GM23338 (cell line): ENCODE results near the gene TOMM20L. TPM values are rescaled to one million over a fixed set of nuclear protein-coding genes. Genes with fewer than 3 reads are reported as not detected.

Source experiments
- ATAC-seq: fragments of 200-7000 bp; cut with Tn5 transposase; 3 replicates; pipeline ENCODE4 v1.9.1; 2020
- DNase-seq: peaks from one replicate; pipeline ENCODE4 v3.0.0-alpha.2; 2015; ENCODE audit warnings: low spot score
- H2AFZ ChIP-seq: fragments of 200-600 bp; sonication (generic); 2 replicates; pipeline ENCODE4 v1.8.0; 2016; ENCODE audit warnings: antibody characterized with exemption, mild to moderate bottlenecking, moderate library complexity
- H3F3A ChIP-seq: fragments of 200-600 bp; sonication (generic); replicated peaks from 2 replicates; pipeline ENCODE4 v1.8.0; 2017; ENCODE audit warnings: antibody characterized with exemption, mixed run types, low read depth
- H3K27ac ChIP-seq: fragments of 200-600 bp; sonication (generic); 2 replicates; pipeline ENCODE4 v1.6.1; 2016; ENCODE audit warnings: low read depth
- H3K27me3 ChIP-seq: fragments of 200-600 bp; sonication (generic); 2 replicates; pipeline ENCODE4 v1.8.0; 2016; ENCODE audit warnings: mild to moderate bottlenecking, mixed run types, moderate library complexity; ENCODE audit not compliant: insufficient read depth
- H3K36me3 ChIP-seq: fragments of 200-600 bp; sonication (generic); 2 replicates; pipeline ENCODE4 v1.8.0; 2016; ENCODE audit warnings: mild to moderate bottlenecking; ENCODE audit not compliant: insufficient read depth
- H3K4me1 ChIP-seq: fragments of 200-600 bp; sonication (generic); 2 replicates; pipeline ENCODE4 v1.8.0; 2016; ENCODE audit warnings: mild to moderate bottlenecking, moderate library complexity; ENCODE audit not compliant: insufficient read depth
- H3K4me2 ChIP-seq: fragments of 200-600 bp; sonication (generic); 2 replicates; pipeline ENCODE4 v1.7.1; 2017; ENCODE audit warnings: mixed run types
- H3K4me3 ChIP-seq: fragments of 200-600 bp; sonication (generic); 2 replicates; pipeline ENCODE4 v1.6.1; 2016; ENCODE audit warnings: mixed run types
- H3K79me2 ChIP-seq: fragments of 200-600 bp; sonication (generic); replicated peaks from 2 replicates; pipeline ENCODE4 v1.8.0; 2017; ENCODE audit warnings: mild to moderate bottlenecking; ENCODE audit not compliant: insufficient read depth
- H3K9me2 ChIP-seq: fragments of 200-600 bp; sonication (generic); 2 replicates; pipeline ENCODE4 v1.8.0; 2017; ENCODE audit not compliant: insufficient read depth
- H4K20me1 ChIP-seq: fragments of 200-600 bp; sonication (generic); replicated peaks from 2 replicates; pipeline ENCODE4 v1.8.0; 2017; ENCODE audit warnings: mild to moderate bottlenecking; ENCODE audit not compliant: insufficient read depth
- H3K27ac Mint-ChIP-seq: 2 replicates; pipeline ENCODE4 v1.8.0; 2020; ENCODE audit warnings: inconsistent platforms, mild to moderate bottlenecking, moderate library complexity, mixed read lengths
- H3K27me3 Mint-ChIP-seq: 3 replicates; pipeline ENCODE4 v1.8.0; 2022; ENCODE audit warnings: low read depth, mild to moderate bottlenecking, moderate library complexity, mixed read lengths, inconsistent platforms; ENCODE audit not compliant: insufficient read depth, poor library complexity
- H3K36me3 Mint-ChIP-seq: 3 replicates; pipeline ENCODE4 v1.8.0; 2021; ENCODE audit warnings: low read depth, mild to moderate bottlenecking, inconsistent platforms, moderate library complexity, mixed read lengths
- H3K4me1 Mint-ChIP-seq: 3 replicates; pipeline ENCODE4 v1.8.0; 2020; ENCODE audit warnings: mild to moderate bottlenecking, inconsistent platforms, mixed read lengths
- H3K4me3 Mint-ChIP-seq: 3 replicates; pipeline ENCODE4 v1.8.0; 2021; ENCODE audit warnings: moderate library complexity, mild to moderate bottlenecking, inconsistent platforms, mixed read lengths
- H3K9me3 Mint-ChIP-seq: 3 replicates; pipeline ENCODE4 v1.8.0; 2020; ENCODE audit warnings: moderate library complexity, mild to moderate bottlenecking, inconsistent platforms, mixed read lengths
- CREB1 ChIP-seq: fragments of 250-450 bp; sonication (Bioruptor Pico); IDR thresholded peaks from 2 replicates; pipeline ENCODE4 v1.5.0; 2020; ENCODE audit warnings: low read depth, mild to moderate bottlenecking, moderate library complexity
- CTCF ChIP-seq, 2 experiments: fragments of 200-600 bp in 1 of 2; sonication (generic) in 1 of 2; conservative IDR thresholded peaks; 2 replicates each; pipeline versions ENCODE4 v1.5.1 to v1.6.1; 2016 to 2017; ENCODE audit warnings: antibody characterized with exemption in 2 of 2, low read depth in 2 of 2, mild to moderate bottlenecking in 2 of 2, moderate library complexity in 1 of 2
- ETS1 ChIP-seq: IDR thresholded peaks from 2 replicates; pipeline ENCODE4 v1.6.1; 2016; ENCODE audit warnings: antibody characterized with exemption
- EZH2 ChIP-seq: fragments of 200-600 bp; sonication (generic); IDR thresholded peaks from one replicate; pipeline ENCODE4 v1.8.0; 2017; ENCODE audit warnings: antibody characterized with exemption, mild to moderate bottlenecking, low read depth; ENCODE audit not compliant: unreplicated experiment
- JUNB ChIP-seq: IDR thresholded peaks from one replicate; pipeline ENCODE4 v1.6.1; 2016; ENCODE audit warnings: antibody characterized with exemption; ENCODE audit not compliant: unreplicated experiment
- NANOG ChIP-seq: IDR thresholded peaks from 2 replicates; pipeline ENCODE4 v1.6.1; 2016; ENCODE audit warnings: antibody characterized with exemption, borderline replicate concordance
- ZNF331 ChIP-seq: fragments of 250-450 bp; sonication (Bioruptor Pico); IDR thresholded peaks from 2 replicates; pipeline ENCODE4 v1.5.0; 2020; ENCODE audit warnings: low read depth, mild to moderate bottlenecking, moderate library complexity
- polyA plus RNA-seq: library from polyadenylated mRNA; unstranded; fragments of >200 nt; fragmentation: Nextera tagmentation; extraction: Ambion mirVana; gene quantifications from 2 replicates; pipeline ENCODE4 v1.2.1, GENCODE V29; 2016
- total RNA-seq: library from RNA; depleted of rRNA; stranded (reverse); fragments of >200 nt; shearing (Covaris generic); gene quantifications from 2 replicates; pipeline ENCODE4 v1.2.3, GENCODE V29; 2014
- TF ChIP-seq, protein P1 (sequence below): fragments of 250-450 bp; sonication (Bioruptor Pico); IDR thresholded peaks from 2 replicates; pipeline ENCODE4 v1.5.0; 2020; ENCODE audit warnings: mild to moderate bottlenecking, moderate library complexity

TOMM20L gene
- total and polyA plus RNA-seq, 2 experiments from 2014 or later = not detected

- TF ChIP-seq, protein P1, sequence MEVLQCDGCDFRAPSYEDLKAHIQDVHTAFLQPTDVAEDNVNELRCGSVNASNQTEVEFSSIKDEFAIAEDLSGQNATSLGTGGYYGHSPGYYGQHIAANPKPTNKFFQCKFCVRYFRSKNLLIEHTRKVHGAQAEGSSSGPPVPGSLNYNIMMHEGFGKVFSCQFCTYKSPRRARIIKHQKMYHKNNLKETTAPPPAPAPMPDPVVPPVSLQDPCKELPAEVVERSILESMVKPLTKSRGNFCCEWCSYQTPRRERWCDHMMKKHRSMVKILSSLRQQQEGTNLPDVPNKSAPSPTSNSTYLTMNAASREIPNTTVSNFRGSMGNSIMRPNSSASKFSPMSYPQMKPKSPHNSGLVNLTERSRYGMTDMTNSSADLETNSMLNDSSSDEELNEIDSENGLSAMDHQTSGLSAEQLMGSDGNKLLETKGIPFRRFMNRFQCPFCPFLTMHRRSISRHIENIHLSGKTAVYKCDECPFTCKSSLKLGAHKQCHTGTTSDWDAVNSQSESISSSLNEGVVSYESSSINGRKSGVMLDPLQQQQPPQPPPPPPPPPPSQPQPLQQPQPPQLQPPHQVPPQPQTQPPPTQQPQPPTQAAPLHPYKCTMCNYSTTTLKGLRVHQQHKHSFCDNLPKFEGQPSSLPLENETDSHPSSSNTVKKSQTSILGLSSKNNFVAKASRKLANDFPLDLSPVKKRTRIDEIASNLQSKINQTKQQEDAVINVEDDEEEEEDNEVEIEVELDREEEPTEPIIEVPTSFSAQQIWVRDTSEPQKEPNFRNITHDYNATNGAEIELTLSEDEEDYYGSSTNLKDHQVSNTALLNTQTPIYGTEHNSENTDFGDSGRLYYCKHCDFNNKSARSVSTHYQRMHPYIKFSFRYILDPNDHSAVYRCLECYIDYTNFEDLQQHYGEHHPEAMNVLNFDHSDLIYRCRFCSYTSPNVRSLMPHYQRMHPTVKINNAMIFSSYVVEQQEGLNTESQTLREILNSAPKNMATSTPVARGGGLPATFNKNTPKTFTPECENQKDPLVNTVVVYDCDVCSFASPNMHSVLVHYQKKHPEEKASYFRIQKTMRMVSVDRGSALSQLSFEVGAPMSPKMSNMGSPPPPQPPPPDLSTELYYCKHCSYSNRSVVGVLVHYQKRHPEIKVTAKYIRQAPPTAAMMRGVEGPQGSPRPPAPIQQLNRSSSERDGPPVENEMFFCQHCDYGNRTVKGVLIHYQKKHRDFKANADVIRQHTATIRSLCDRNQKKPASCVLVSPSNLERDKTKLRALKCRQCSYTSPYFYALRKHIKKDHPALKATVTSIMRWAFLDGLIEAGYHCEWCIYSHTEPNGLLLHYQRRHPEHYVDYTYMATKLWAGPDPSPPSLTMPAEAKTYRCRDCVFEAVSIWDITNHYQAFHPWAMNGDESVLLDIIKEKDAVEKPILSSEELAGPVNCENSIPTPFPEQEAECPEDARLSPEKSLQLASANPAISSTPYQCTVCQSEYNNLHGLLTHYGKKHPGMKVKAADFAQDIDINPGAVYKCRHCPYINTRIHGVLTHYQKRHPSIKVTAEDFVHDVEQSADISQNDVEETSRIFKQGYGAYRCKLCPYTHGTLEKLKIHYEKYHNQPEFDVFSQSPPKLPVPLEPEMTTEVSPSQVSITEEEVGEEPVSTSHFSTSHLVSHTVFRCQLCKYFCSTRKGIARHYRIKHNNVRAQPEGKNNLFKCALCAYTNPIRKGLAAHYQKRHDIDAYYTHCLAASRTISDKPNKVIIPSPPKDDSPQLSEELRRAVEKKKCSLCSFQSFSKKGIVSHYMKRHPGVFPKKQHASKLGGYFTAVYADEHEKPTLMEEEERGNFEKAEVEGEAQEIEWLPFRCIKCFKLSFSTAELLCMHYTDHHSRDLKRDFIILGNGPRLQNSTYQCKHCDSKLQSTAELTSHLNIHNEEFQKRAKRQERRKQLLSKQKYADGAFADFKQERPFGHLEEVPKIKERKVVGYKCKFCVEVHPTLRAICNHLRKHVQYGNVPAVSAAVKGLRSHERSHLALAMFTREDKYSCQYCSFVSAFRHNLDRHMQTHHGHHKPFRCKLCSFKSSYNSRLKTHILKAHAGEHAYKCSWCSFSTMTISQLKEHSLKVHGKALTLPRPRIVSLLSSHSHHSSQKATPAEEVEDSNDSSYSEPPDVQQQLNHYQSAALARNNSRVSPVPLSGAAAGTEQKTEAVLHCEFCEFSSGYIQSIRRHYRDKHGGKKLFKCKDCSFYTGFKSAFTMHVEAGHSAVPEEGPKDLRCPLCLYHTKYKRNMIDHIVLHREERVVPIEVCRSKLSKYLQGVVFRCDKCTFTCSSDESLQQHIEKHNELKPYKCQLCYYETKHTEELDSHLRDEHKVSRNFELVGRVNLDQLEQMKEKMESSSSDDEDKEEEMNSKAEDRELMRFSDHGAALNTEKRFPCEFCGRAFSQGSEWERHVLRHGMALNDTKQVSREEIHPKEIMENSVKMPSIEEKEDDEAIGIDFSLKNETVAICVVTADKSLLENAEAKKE = no peak
- TF ChIP-seq ETS1 (no peak), NANOG (no peak), CREB1 (CRISPR knock-in tag) (no peak), JUNB (no peak), ZNF331 (CRISPR knock-in tag) (no peak), EZH2 (no peak)
These were observed 13.0 kb downstream of the TOMM20L start (continued) for GRCh38 chr14:58408681-58409215.

- Histone ChIP-seq H3K4me3 (no peak overlapping the region), H3K36me3 (peaks cover 26% of the 10 kb centered on the region; the same call in 1 of the 2 replicates), H3K27me3 (no peaks in the 10 kb centered on the region), H3K4me2 (no peak overlapping the region), H3F3A (no peaks in the 10 kb centered on the region), H3K4me1 (no peaks in the 10 kb centered on the region), H4K20me1 (0 out of 2 replicates have a peak, but pooled peaks cover 9% of the 10 kb centered on the region), H3K79me2 (peaks cover 10% of the 10 kb centered on the region), H2AFZ (no peak overlapping the region), H3K27ac (no peak overlapping the region), H3K9me2 (no peaks in the 10 kb centered on the region)
- H3K27me3 Mint-ChIP-seq = peaks cover 1% of the 10 kb centered on the region
- peak; percentile 8 for DNase-seq
- no peak overlapping the region for H3K4me3 Mint-ChIP-seq
- no peaks in the 10 kb centered on the region; the same call in 2 of the 3 replicates for H3K9me3 Mint-ChIP-seq
- peak; percentile 77 for ATAC-seq
- H3K4me1 Mint-ChIP-seq = peaks cover 8% of the 10 kb centered on the region; the same call in 2 of the 3 replicates
- peaks cover 73% of the 10 kb centered on the region for H3K36me3 Mint-ChIP-seq
- no peak overlapping the region for H3K27ac Mint-ChIP-seq
- no peak for TF ChIP-seq CTCF (conservative IDR thresholded peaks at IDR 0.05; ENCODE audit: low read depth in 2 of 2)
These were observed 19.1 kb downstream of the TOMM20L start for GRCh38 chr14:58414845-58415244.
